Measurements from ENCODE around the gene MYOC. TPM values are rescaled to one million over a fixed set of nuclear protein-coding genes. Genes with fewer than 3 reads are reported as not detected.
A peak's percentile ranks its signal among the peaks of the same experiment; 100 is the strongest.

The MYOC gene
- total and polyA plus RNA-seq, 12 donors, result 0.80 to 7.5 (median 2.7) TPM

DNA sequence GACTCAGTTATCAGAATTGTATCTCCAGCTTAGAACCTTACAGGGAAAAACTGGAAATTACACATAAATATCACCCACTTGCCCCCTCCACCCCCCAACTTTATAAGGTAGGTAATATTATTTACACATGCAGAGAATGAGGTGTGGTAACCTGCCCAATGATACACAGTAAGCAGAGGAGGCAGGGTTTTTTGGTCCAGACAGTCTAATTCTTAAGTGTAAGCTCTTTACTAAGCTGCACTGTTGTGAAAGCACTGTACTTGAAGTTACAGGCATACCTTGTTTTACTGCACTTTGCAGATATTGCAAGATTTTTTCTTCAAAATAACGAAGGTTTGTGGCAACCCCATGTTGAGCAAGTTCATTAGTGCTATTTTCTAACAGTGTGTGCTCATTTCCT is 55.3 kb downstream of the MYOC start:
- WGBS, 2 donors, result 86 to 89% methylated on average over 1 of the region's 1 CpG
- no peak overlapping the region for H3K4me3 ChIP-seq
- no peaks in the 10 kb centered on the region for H3K27me3 ChIP-seq
- H3K4me1 ChIP-seq, result peaks cover 0 to 12% (median 0%) of the 10 kb centered on the region in 9 donors
- no peak for TF ChIP-seq CTCF (IDR thresholded peaks at IDR 0.05)
- peaks cover 0 to 34% (median 11%) of the 10 kb centered on the region in 9 donors for H3K36me3 ChIP-seq
- no peak overlapping the region for H3K27ac ChIP-seq
- ATAC-seq (no peak), DNase-seq (no peak)
- intact Hi-C loops (cut with DNase I), result no loop called here
- H3K9me3 ChIP-seq, result no peaks in the 10 kb centered on the region

DNA sequence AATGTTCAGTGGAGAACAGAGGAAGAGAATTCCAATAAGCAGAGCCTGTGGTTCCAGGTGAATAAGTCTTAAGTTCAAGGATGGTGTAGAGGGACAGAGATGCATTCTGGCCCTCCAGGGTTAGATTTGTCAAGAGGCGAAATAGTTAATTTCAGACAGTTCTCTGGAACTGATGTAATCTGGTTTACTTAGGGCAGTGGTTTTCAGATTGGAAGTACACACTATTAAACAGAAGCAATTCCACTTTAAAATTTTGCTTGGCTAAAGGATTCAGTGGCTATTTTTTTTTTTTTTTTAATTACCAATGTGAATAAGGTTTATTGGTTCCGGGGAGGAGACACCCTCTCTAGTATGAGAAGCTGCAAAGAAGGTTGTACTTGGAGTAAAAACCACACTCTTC is 55.8 kb downstream of the MYOC start:
- no peak for ATAC-seq

GRCh38 chr1:171596119-171596518 is 56.4 kb downstream of the MYOC start:
- WGBS, 2 donors, result 95 to 100% methylated on average over 1 of the region's 1 CpG
- Histone ChIP-seq H3K4me3 (no peak overlapping the region), H3K9me3 (no peaks in the 10 kb centered on the region), H3K27ac (no peak overlapping the region), H3K4me1 (peaks cover 0 to 12% (median 0%) of the 10 kb centered on the region in 9 donors), H3K27me3 (no peaks in the 10 kb centered on the region), H3K36me3 (peaks cover 0 to 45% (median 22%) of the 10 kb centered on the region in 9 donors)
- no peak for TF ChIP-seq CTCF (IDR thresholded peaks at IDR 0.05)
- intact Hi-C loops (cut with DNase I), result no loop called here
- ATAC-seq, result no peak
- DNase-seq, result no peak

More for the DNA sequence above, 55.8 kb downstream of the MYOC start:
- Histone ChIP-seq H3K27ac (no peak overlapping the region), H3K27me3 (no peaks in the 10 kb centered on the region), H3K4me1 (peaks cover 0 to 12% (median 0%) of the 10 kb centered on the region in 9 donors), H3K36me3 (peaks cover 0 to 39% (median 16%) of the 10 kb centered on the region in 9 donors), H3K4me3 (no peak overlapping the region), H3K9me3 (no peaks in the 10 kb centered on the region)
- WGBS, 2 donors, result 93 to 98% methylated on average over 2 of the region's 2 CpGs
- intact Hi-C loops (cut with DNase I), result no loop called here
- no peak for TF ChIP-seq CTCF (IDR thresholded peaks at IDR 0.05)
- no peak for DNase-seq

GRCh38 chr1:171595324-171595723 is 57.2 kb downstream of the MYOC start:
- 65 to 83% methylated on average over 1 of the region's 1 CpG for WGBS, 2 donors
- peak in 4 of 8 donors; percentile 26 to 78 (median 52) for ATAC-seq
- intact Hi-C loops (cut with DNase I), result loop anchor here in 1 of 10 donors (2.0 kb wide), 1 partner anchor 27 kb away; no protein-coding TSS in a partner anchor

More at GRCh38 chr1:171595324-171595723, 57.2 kb downstream of the MYOC start:
- H3K27me3 ChIP-seq, result no peaks in the 10 kb centered on the region
- DNase-seq, result no peak
- H3K4me1 ChIP-seq, result peaks cover 0 to 12% (median 0%) of the 10 kb centered on the region in 9 donors
- H3K36me3 ChIP-seq, result peaks cover 0 to 53% (median 30%) of the 10 kb centered on the region in 9 donors
- no peaks in the 10 kb centered on the region for H3K9me3 ChIP-seq
- no peak for TF ChIP-seq CTCF (IDR thresholded peaks at IDR 0.05)
- H3K27ac ChIP-seq, result no peak overlapping the region
- H3K4me3 ChIP-seq, result no peak overlapping the region

Measured in heart right ventricle (tissue), 16 donors.